Measurements from ENCODE around the gene ABRACL.

The ABRACL gene

DNA sequence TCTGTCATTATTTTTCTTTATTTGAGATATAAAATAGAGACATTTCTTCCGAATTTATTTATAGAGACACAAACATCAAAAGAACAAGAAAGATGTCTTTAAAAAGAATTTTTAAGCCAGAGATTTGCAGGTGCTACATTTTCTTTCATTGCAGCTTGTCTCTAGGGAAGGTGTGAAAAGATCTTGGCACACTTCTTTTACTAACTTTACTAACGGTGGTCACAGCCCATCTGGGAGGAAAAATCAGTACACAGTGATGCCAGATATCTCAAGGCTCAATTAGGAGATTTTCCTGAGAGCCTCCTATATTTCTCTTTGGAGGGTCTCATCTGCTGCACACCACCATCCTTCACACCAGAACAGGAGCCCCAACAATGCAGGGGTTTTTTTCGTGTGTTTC is 29.5 kb downstream of the ABRACL start:
- no peak for DNase-seq

DNA sequence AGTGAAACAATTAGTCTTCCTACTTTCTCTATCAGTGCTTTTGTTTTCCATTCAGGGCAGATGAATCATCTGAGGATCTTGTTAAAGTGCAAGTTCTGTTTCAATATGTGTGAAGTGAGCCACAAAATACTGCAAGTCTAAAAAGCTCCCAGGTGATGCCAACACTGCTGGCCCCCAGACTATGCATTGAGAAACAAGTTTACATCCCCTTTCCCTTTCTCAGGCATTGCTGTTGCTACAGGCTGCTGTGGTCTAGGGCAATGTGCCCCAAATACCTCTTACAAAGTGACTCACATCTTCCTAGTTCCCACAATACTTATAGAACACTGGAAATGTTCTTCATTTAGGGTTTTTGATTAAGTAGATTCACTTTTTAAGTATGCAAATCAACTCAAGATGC is 31.8 kb downstream of the ABRACL start:
- DNase-seq: no peak

DNA sequence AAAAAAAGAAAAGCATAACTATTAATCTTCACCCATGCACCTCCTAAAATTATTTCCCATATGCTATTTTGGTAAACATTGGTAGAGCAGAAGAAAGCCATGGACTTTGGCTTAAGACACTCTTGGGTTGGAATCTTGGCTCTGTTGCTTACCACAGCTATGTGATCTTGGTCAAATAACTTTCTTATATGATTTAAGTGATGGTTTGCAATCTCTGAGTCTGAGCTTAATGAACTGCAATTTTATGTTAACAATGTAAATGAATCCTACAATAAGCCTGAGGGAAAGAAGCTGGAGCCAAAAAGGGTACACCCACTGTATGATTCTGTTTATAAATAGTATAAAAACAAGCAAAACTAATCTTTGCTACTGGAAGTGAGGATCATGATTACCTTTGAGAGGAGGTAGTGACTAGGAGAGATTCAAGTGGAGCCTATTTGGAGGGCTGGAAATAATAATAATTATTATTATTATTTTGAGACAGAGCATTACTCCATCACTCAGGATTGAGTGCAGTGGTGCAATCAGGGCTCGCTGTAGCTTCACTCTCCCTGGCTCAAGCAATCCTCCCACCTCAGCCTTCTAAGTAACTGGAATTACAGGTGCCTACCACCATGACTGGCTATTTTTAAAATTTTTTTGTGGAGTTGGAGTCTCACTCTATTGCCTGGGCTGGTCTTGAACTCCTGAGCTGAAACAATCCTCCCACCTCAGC is 34.5 kb downstream of the ABRACL start:
- DNase-seq: no peak

DNA sequence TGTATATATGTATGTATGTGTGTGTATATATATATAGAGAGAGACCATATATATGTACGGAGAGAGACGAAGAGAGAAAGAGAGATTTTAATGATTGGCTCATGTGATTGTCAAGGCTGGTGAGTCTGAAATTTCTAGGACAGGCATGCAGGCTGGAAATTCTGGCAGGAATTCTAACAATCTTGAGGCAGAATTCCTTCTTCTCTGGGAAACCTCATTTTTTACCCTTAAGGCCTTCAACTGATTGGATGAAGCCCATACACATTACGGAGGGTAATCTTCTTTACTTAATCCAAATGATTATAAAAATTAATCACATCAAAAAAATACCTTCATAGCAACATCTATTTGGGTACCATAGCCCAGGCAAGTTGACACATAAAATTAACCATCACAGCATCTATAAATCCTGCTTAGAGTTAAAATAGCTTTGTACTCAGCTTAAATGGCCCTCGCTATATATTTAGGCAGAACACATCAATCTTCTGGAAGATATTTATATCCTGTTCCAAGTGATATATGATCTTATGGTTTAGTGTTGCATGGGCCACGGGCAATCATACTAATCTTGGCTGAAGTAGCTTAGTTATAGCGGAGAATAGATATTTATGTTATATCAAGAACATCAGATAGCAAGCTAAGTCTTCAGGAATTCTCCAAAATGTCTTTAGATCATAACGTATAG is 36.6 kb downstream of the ABRACL start:
- DNase-seq: no peak

DNA sequence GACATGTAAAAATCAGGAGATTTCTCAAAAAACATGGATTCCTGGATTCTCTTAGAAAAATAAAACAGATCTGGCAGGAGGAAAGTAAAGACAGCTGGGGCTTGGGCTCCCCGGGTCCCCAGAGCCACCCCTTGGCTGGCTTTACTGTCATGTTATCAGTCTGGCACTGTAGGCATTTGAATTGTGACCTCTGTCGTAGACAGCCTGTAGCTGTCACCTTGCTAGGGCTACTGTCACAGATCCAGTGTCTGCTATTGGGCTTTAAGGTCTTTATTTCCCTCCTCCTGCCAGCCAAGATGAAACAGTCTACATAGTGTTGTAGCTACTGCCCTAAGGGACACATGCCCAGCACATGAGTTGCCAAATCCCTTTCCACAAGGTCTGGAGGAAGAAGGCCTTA is 37.5 kb downstream of the ABRACL start:
- DNase-seq: no peak

DNA sequence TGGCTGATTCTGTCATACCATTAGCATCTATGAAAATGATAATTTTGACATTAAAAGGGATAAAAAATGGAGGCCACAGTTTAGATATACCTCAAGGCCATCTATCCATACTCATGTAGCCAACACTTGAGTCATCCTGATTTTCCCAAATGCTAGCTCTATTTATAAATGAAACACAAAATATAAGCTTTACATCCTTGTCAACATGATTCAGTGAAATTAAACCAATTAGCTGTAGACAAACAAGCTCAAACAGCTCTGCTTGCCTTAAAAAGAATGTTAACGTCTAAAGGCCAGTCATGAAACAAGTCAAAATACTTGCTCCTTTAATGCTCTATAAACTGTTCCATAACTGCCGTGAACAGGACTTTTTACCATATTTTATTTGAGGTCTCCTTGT is 40.3 kb downstream of the ABRACL start:
- DNase-seq: no peak

DNA sequence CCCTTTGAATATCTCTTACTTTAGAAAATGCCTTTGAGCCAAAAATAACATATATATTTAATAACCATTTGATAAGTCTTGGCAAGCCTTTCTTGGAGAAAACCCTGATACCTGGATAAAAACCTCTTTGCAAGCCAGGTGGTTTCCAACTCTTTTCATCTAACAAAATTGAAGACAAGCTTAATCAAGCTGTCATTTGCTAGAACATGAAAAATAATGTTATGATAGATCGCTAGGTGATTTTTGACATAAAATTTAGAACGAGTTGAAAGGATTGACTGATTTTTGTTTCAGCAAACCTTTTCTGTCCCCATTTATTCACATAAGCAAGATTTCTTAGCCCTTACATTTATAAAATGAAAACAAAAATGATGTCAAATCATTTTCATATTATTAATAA is 44.6 kb downstream of the ABRACL start:
- no peak for DNase-seq

DNA sequence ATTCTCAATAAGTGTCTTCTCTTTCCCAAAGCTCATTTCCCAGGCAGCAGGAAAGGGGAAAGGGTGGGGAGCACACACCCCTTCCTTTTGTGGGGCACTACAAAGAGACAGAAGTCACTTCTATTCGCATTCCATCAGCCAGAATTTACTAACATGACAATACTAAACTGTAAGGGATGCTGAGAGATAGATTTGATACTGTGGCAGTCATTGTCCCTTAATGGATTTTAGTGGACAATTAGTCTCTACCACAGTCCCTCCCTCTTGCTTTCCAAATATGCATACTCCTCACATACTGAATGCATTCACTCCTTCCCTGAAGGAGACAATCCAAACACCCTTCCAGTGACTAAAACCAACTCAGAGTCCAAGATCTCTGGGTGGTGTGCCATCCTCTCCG is 50.5 kb downstream of the ABRACL start:
- no peak for DNase-seq

DNA sequence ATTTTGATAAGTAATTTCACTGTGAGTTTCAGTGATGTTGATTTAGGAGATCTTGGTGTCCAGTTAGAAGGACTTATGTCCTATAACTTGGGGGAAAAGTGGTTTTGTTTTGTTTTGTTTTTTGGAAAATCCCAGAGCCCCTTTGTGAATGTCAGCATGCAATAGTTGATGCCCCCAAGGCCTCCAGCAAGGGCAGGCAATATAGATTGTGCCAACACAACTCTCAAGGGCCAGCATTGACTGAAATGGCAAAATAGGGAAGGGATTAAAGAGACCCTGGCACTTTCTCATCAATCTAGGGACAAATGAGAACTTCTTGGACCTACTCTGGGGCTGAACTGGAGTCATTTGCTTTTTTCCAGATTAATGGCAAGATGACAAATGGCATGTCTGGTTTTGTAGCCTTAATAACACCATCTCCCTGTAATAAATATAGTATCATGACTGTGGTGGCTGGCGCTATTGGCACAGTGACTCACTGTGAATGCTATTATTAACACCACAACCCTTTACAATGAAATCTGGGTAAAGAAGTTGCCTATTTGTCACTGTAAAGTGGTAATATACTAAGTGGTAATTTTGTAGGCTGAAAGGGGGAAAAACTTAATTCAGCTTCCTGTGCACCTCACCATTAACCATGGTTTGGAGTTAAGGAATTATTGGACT is 51.8 kb downstream of the ABRACL start:
- no peak for DNase-seq

DNA sequence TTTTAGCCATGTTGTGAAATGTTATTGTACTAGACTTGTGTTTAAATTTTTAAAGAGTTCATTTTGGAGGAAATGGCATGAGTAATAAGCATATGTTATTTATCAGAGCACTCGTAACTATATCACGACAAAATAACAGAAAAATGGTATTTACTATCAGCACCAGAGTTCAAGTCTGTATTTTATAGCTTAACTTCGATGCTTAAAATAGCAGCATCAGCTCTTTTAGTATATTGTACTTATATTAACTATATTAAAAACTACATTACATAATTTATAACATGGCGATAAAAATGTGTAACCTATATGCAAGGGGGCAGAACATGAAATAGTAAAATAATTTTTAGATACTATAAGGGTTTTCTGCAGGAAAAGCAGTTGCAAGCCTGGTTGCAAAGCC is 52.9 kb downstream of the ABRACL start:
- no peak for DNase-seq

DNA sequence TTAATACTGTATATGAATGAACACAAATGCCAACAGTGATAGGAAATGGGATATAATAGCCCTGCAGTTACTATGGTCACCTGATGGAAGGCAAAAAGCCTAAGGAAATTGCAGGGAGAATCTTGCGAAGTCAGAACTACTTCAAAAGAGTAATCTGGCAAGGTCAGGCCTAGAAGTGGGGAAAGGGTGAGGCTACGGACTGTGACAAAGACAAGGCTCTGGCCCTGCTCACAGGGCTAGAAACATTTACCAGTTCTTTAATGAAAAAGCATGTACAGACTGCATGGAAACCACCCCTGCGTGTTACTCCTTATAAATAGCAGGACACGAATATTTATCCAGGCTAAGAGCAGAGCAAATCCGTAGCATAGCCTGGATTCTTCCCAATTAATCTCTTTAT is 53.8 kb downstream of the ABRACL start:
- DNase-seq: no peak

DNA sequence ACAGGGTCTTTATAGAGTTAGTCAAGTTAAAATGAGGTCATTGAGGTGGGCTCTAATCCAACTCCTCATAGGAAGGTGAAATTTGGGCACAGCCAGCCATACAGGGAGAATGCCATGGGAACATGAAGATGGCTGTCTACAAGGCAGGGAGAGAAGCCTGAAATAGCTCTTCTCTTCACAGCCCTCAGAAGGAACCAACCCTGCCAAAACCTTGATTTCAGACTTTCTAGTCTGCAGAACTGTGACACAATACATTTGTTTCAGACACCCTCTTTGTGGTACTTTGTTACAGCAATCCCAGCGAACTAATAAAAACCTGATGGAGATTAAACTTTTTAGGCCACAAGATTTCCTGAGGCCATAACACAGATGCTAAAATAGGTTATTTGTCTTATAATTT is 63.3 kb downstream of the ABRACL start:
- DNase-seq: no peak
